ENCODE results near the gene LDB3.

Gene LDB3

GRCh38 chr10:86744067-86744725 is 75.9 kb downstream of the LDB3 start:
- Histone ChIP-seq H3K4me1 (ENCODE audit: control insufficient read depth in 2 of 2, insufficient read depth in 2 of 2, low read length in 2 of 2) (peaks cover 6 to 13% of the 10 kb centered on the region in 2 donors), H3K27ac (ENCODE audit: low read depth in 2 of 2, low read length in 2 of 2) (peak overlapping the region; percentile 44 to 69), H3K36me3 (ENCODE audit: control insufficient read depth in 2 of 2, insufficient read depth in 2 of 2, low read length in 2 of 2) (no peaks in the 10 kb centered on the region), H3K4me3 (ENCODE audit: low read length in 2 of 2) (no peak overlapping the region), H3K9ac (ENCODE audit: low read depth in 1 of 2, low read length in 2 of 2) (no peak overlapping the region), H3K9me3 (ENCODE audit: control insufficient read depth in 2 of 2, low read length in 2 of 2) (no peaks in the 10 kb centered on the region), H3K27me3 (ENCODE audit: control insufficient read depth in 2 of 2, insufficient read depth in 2 of 2, low read length in 2 of 2) (no peaks in the 10 kb centered on the region)

- Histone ChIP-seq H3K27ac (ENCODE audit: low read depth in 2 of 2, low read length in 2 of 2) (no peak overlapping the region), H3K4me1 (ENCODE audit: control insufficient read depth in 2 of 2, insufficient read depth in 2 of 2, low read length in 2 of 2) (peaks cover 16 to 24% of the 10 kb centered on the region in 2 donors), H3K9me3 (ENCODE audit: control insufficient read depth in 2 of 2, low read length in 2 of 2) (no peaks in the 10 kb centered on the region), H3K4me3 (ENCODE audit: low read length in 2 of 2) (no peak overlapping the region), H3K36me3 (ENCODE audit: control insufficient read depth in 2 of 2, insufficient read depth in 2 of 2, low read length in 2 of 2) (no peaks in the 10 kb centered on the region), H3K9ac (ENCODE audit: low read depth in 1 of 2, low read length in 2 of 2) (no peak overlapping the region), H3K27me3 (ENCODE audit: control insufficient read depth in 2 of 2, insufficient read depth in 2 of 2, low read length in 2 of 2) (no peaks in the 10 kb centered on the region)
These were observed 79.7 kb downstream of the LDB3 start for GRCh38 chr10:86747796-86748581.

GRCh38 chr10:86749854-86750253 is 81.5 kb downstream of the LDB3 start:
- no peaks in the 10 kb centered on the region for H3K36me3 ChIP-seq (ENCODE audit: control insufficient read depth in 2 of 2, insufficient read depth in 2 of 2, low read length in 2 of 2)
- H3K4me3 ChIP-seq (ENCODE audit: low read length in 2 of 2): no peak overlapping the region
- H3K27me3 ChIP-seq (ENCODE audit: control insufficient read depth in 2 of 2, insufficient read depth in 2 of 2, low read length in 2 of 2): no peaks in the 10 kb centered on the region
- no peaks in the 10 kb centered on the region for H3K9me3 ChIP-seq (ENCODE audit: control insufficient read depth in 2 of 2, low read length in 2 of 2)
- no peak overlapping the region for H3K27ac ChIP-seq (ENCODE audit: low read depth in 2 of 2, low read length in 2 of 2)
- peaks cover 11 to 15% of the 10 kb centered on the region in 2 donors for H3K4me1 ChIP-seq (ENCODE audit: control insufficient read depth in 2 of 2, insufficient read depth in 2 of 2, low read length in 2 of 2)
- no peak overlapping the region for H3K9ac ChIP-seq (ENCODE audit: low read depth in 1 of 2, low read length in 2 of 2)

- H3K4me3 ChIP-seq (ENCODE audit: low read length in 2 of 2): no peak overlapping the region
- peaks cover 15 to 21% of the 10 kb centered on the region in 2 donors for H3K4me1 ChIP-seq (ENCODE audit: control insufficient read depth in 2 of 2, insufficient read depth in 2 of 2, low read length in 2 of 2)
- H3K27me3 ChIP-seq (ENCODE audit: control insufficient read depth in 2 of 2, insufficient read depth in 2 of 2, low read length in 2 of 2): no peaks in the 10 kb centered on the region
- H3K9ac ChIP-seq (ENCODE audit: low read depth in 1 of 2, low read length in 2 of 2): no peak overlapping the region
- H3K36me3 ChIP-seq (ENCODE audit: control insufficient read depth in 2 of 2, insufficient read depth in 2 of 2, low read length in 2 of 2): no peaks in the 10 kb centered on the region
- H3K27ac ChIP-seq (ENCODE audit: low read depth in 2 of 2, low read length in 2 of 2): no peak overlapping the region
- no peaks in the 10 kb centered on the region for H3K9me3 ChIP-seq (ENCODE audit: control insufficient read depth in 2 of 2, low read length in 2 of 2)
These were observed 83.2 kb downstream of the LDB3 start for GRCh38 chr10:86751477-86751876.

GRCh38 chr10:86752311-86752710 is 84.0 kb downstream of the LDB3 start:
- H3K4me1 ChIP-seq (ENCODE audit: control insufficient read depth in 2 of 2, insufficient read depth in 2 of 2, low read length in 2 of 2): peaks cover 15 to 21% of the 10 kb centered on the region in 2 donors
- no peak overlapping the region for H3K4me3 ChIP-seq (ENCODE audit: low read length in 2 of 2)
- no peaks in the 10 kb centered on the region for H3K27me3 ChIP-seq (ENCODE audit: control insufficient read depth in 2 of 2, insufficient read depth in 2 of 2, low read length in 2 of 2)
- H3K9ac ChIP-seq (ENCODE audit: low read depth in 1 of 2, low read length in 2 of 2): no peak overlapping the region
- H3K27ac ChIP-seq (ENCODE audit: low read depth in 2 of 2, low read length in 2 of 2): peak overlapping the region; percentile 11 to 32
- no peaks in the 10 kb centered on the region for H3K9me3 ChIP-seq (ENCODE audit: control insufficient read depth in 2 of 2, low read length in 2 of 2)
- H3K36me3 ChIP-seq (ENCODE audit: control insufficient read depth in 2 of 2, insufficient read depth in 2 of 2, low read length in 2 of 2): no peaks in the 10 kb centered on the region

- Histone ChIP-seq H3K27me3 (ENCODE audit: control insufficient read depth in 2 of 2, insufficient read depth in 2 of 2, low read length in 2 of 2) (no peaks in the 10 kb centered on the region), H3K27ac (ENCODE audit: low read depth in 2 of 2, low read length in 2 of 2) (peak overlapping the region; percentile 11 to 32), H3K4me3 (ENCODE audit: low read length in 2 of 2) (no peak overlapping the region), H3K36me3 (ENCODE audit: control insufficient read depth in 2 of 2, insufficient read depth in 2 of 2, low read length in 2 of 2) (no peaks in the 10 kb centered on the region), H3K9me3 (ENCODE audit: control insufficient read depth in 2 of 2, low read length in 2 of 2) (no peaks in the 10 kb centered on the region), H3K4me1 (ENCODE audit: control insufficient read depth in 2 of 2, insufficient read depth in 2 of 2, low read length in 2 of 2) (peaks cover 18 to 22% of the 10 kb centered on the region in 2 donors), H3K9ac (ENCODE audit: low read depth in 1 of 2, low read length in 2 of 2) (no peak overlapping the region)
These were observed 84.7 kb downstream of the LDB3 start for GRCh38 chr10:86753051-86753450.

- Histone ChIP-seq H3K9me3 (ENCODE audit: control insufficient read depth in 2 of 2, low read length in 2 of 2) (no peaks in the 10 kb centered on the region), H3K27me3 (ENCODE audit: control insufficient read depth in 2 of 2, insufficient read depth in 2 of 2, low read length in 2 of 2) (no peaks in the 10 kb centered on the region), H3K9ac (ENCODE audit: low read depth in 1 of 2, low read length in 2 of 2) (no peak overlapping the region), H3K27ac (ENCODE audit: low read depth in 2 of 2, low read length in 2 of 2) (no peak overlapping the region), H3K36me3 (ENCODE audit: control insufficient read depth in 2 of 2, insufficient read depth in 2 of 2, low read length in 2 of 2) (no peaks in the 10 kb centered on the region), H3K4me3 (ENCODE audit: low read length in 2 of 2) (no peak overlapping the region), H3K4me1 (ENCODE audit: control insufficient read depth in 2 of 2, insufficient read depth in 2 of 2, low read length in 2 of 2) (peaks cover 18 to 26% of the 10 kb centered on the region in 2 donors)
These were observed 85.5 kb downstream of the LDB3 start for GRCh38 chr10:86753638-86754434.

- peak overlapping the region; percentile 76 to 94 for H3K9ac ChIP-seq (ENCODE audit: low read depth in 1 of 2, low read length in 2 of 2)
- H3K36me3 ChIP-seq (ENCODE audit: control insufficient read depth in 2 of 2, insufficient read depth in 2 of 2, low read length in 2 of 2): no peaks in the 10 kb centered on the region
- H3K27ac ChIP-seq (ENCODE audit: low read depth in 2 of 2, low read length in 2 of 2): peak overlapping the region; percentile 91 to 92
- H3K27me3 ChIP-seq (ENCODE audit: control insufficient read depth in 2 of 2, insufficient read depth in 2 of 2, low read length in 2 of 2): no peaks in the 10 kb centered on the region
- peaks cover 18 to 26% of the 10 kb centered on the region in 2 donors for H3K4me1 ChIP-seq (ENCODE audit: control insufficient read depth in 2 of 2, insufficient read depth in 2 of 2, low read length in 2 of 2)
- no peaks in the 10 kb centered on the region for H3K9me3 ChIP-seq (ENCODE audit: control insufficient read depth in 2 of 2, low read length in 2 of 2)
- peak overlapping the region; percentile 74 to 84 for H3K4me3 ChIP-seq (ENCODE audit: low read length in 2 of 2)
These were observed 87.1 kb downstream of the LDB3 start for GRCh38 chr10:86755454-86755739.

- Histone ChIP-seq H3K27me3 (ENCODE audit: control insufficient read depth in 2 of 2, insufficient read depth in 2 of 2, low read length in 2 of 2) (no peaks in the 10 kb centered on the region), H3K27ac (ENCODE audit: low read depth in 2 of 2, low read length in 2 of 2) (peak overlapping the region; percentile 91 to 92), H3K9ac (ENCODE audit: low read depth in 1 of 2, low read length in 2 of 2) (peak overlapping the region; percentile 86 to 94), H3K9me3 (ENCODE audit: control insufficient read depth in 2 of 2, low read length in 2 of 2) (no peaks in the 10 kb centered on the region), H3K4me1 (ENCODE audit: control insufficient read depth in 2 of 2, insufficient read depth in 2 of 2, low read length in 2 of 2) (peaks cover 18 to 26% of the 10 kb centered on the region in 2 donors), H3K4me3 (ENCODE audit: low read length in 2 of 2) (peak overlapping the region; percentile 74 to 84), H3K36me3 (ENCODE audit: control insufficient read depth in 2 of 2, insufficient read depth in 2 of 2, low read length in 2 of 2) (no peaks in the 10 kb centered on the region)
These were observed 87.6 kb downstream of the LDB3 start for GRCh38 chr10:86755740-86756510.
